Measurements from ENCODE around the gene HMCN2.

DNA sequence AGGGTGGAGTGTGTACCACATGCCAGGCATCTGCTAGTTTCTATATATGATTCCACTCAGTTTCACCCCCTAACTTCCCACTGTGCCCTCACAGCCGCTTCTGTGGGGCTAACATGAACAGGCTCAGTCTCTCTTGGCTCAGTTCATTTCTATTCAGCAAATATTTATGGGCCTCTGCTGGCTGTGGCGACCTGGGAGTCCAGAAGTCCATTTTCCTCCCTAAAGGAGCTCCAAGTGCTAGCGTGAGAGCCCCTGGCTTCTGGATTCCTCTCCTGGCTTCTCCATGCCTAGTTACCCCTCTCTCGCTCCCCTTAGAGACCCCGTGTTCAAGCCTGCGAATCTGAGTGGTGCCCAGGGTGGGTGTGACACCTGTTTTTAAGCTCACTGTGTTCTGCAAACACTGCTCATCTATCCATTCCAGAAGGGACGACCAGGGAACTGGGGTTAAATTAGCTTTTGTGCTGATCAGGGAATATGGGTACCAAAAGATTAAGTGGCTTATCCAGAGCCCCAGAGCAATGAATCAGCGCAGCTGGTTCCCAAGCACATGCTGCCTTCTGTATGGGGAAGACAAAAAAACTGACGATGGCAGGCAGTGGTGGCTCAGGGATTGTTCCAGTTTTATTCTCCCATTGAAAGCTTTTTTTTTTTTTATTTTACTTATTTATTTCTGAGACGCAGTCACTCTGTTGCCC is 57.6 kb downstream of the HMCN2 start:
- TF ChIP-seq EZH2 (IDR thresholded peaks at IDR 0.05) (no peak), EZH2phosphoT487 (IDR thresholded peaks at IDR 0.05) (no peak)
- TF ChIP-seq, protein P1, sequence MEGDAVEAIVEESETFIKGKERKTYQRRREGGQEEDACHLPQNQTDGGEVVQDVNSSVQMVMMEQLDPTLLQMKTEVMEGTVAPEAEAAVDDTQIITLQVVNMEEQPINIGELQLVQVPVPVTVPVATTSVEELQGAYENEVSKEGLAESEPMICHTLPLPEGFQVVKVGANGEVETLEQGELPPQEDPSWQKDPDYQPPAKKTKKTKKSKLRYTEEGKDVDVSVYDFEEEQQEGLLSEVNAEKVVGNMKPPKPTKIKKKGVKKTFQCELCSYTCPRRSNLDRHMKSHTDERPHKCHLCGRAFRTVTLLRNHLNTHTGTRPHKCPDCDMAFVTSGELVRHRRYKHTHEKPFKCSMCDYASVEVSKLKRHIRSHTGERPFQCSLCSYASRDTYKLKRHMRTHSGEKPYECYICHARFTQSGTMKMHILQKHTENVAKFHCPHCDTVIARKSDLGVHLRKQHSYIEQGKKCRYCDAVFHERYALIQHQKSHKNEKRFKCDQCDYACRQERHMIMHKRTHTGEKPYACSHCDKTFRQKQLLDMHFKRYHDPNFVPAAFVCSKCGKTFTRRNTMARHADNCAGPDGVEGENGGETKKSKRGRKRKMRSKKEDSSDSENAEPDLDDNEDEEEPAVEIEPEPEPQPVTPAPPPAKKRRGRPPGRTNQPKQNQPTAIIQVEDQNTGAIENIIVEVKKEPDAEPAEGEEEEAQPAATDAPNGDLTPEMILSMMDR (IDR thresholded peaks at IDR 0.05) = no peak

All from neural progenitor cell (in vitro differentiated cells).